Epithelial cell of proximal tubule (primary cell): ENCODE results near the gene SLC44A1. TPM values are rescaled to one million over a fixed set of nuclear protein-coding genes. Genes with fewer than 3 reads are reported as not detected.

Source experiments
- DNase-seq: peaks from one replicate; pipeline ENCODE4 v3.0.0-alpha.2; 2011; ENCODE audit warnings: low read depth
- H3K4me3 ChIP-seq: 2 replicates; pipeline ENCODE4 v1.5.1; 2011; ENCODE audit warnings: low read depth, mild to moderate bottlenecking, low read length
- total RNA-seq: library from RNA; depleted of rRNA; stranded (reverse); fragments of >200 nt; gene quantifications from 2 replicates; pipeline ENCODE4 v1.2.3, GENCODE V29; 2015
- TF ChIP-seq, protein P1 (sequence below): conservative IDR thresholded peaks from 2 replicates; pipeline ENCODE4 v1.5.1; 2012; ENCODE audit warnings: low read depth, mild to moderate bottlenecking, low read length

The SLC44A1 gene
- total RNA-seq, 1 donor from 2014 or later = 21.2 TPM

GRCh38 chr9:105436783-105437182, 192.3 kb downstream of the SLC44A1 start:
- DNase-seq = no peak
- TF ChIP-seq, protein P1, sequence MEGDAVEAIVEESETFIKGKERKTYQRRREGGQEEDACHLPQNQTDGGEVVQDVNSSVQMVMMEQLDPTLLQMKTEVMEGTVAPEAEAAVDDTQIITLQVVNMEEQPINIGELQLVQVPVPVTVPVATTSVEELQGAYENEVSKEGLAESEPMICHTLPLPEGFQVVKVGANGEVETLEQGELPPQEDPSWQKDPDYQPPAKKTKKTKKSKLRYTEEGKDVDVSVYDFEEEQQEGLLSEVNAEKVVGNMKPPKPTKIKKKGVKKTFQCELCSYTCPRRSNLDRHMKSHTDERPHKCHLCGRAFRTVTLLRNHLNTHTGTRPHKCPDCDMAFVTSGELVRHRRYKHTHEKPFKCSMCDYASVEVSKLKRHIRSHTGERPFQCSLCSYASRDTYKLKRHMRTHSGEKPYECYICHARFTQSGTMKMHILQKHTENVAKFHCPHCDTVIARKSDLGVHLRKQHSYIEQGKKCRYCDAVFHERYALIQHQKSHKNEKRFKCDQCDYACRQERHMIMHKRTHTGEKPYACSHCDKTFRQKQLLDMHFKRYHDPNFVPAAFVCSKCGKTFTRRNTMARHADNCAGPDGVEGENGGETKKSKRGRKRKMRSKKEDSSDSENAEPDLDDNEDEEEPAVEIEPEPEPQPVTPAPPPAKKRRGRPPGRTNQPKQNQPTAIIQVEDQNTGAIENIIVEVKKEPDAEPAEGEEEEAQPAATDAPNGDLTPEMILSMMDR = no peak
- no peak overlapping the region for H3K4me3 ChIP-seq

DNA sequence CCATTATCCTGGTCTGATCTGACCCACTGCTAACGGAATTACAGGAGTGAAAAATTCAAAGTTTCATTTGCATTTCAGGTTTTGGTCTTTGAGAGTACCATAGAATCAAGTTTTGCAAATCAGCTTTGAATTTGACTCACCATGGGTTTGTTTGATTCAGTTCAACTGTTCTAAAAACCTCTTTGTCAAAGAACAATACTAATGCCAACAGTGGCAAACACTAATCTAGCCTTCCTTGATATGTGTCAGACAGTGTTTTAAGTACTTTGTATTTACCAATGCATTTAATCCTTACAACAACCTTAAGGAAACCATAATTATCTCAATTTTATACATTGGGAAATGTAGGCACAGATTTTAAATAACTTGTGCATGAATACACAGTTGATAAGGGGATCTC, 193.3 kb downstream of the SLC44A1 start:
- DNase-seq = no peak
- TF ChIP-seq, protein P1 = no peak
- no peak overlapping the region for H3K4me3 ChIP-seq

DNA sequence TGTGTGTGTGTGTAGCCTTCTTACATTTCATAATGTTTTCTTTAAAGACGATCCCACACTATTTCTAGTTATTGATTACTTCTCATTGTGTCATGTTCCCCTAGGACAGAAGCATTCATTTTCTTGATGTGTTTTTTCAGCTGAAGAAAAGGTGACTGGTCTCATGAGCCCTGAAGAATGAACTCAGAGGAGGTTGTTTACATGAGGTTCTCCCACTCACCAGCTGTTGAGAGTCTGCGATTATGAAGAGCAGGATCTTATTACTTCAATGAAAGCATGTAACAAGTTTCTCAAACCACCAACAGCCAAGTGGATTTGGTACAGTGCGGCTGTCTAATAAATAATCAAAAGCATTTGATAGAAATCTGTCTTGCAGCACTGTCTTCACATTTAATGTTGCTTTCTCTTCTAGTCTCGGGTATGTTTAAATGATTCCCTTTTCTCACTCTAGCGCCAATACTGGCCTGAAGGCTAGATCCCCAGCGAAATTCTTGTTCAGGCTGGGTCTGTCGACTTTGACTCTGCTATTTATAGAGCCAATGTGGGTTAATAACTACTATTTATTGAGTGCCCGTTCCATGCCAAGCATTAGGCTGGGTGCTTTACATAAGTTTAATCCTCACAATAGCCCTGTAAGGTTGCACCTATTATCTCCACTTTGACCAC, 193.8 kb downstream of the SLC44A1 start:
- TF ChIP-seq, protein P1 = no peak
- DNase-seq = no peak

DNA sequence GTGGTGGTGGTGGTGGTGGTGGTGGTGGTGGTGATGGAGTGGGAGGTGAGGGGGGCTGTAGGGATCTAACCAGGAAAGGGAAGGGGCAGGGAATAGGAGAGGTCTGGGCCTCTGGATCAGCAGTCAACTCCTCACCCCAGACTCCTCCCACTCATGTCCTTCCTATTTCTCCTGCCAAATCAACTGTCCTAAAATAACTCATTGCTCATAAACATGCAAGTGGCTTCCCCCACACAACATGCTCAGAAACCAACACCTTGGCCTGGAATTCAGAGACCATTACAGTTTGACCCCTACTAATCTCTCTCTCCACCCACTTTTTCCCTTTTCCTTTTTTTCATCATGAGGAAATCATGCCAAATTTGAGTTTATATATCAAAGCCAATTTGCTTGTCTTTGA, 195.0 kb downstream of the SLC44A1 start:
- no peak for DNase-seq
- TF ChIP-seq, protein P1 = no peak
- no peak overlapping the region for H3K4me3 ChIP-seq

More for the DNA sequence above, 193.8 kb downstream of the SLC44A1 start:
- H3K4me3 ChIP-seq = no peak overlapping the region

GRCh38 chr9:105441616-105442160, 197.2 kb downstream of the SLC44A1 start:
- no peak for DNase-seq
- TF ChIP-seq, protein P1 = no peak
- no peak overlapping the region for H3K4me3 ChIP-seq

- H3K4me3 ChIP-seq = no peak overlapping the region
- DNase-seq = no peak
- TF ChIP-seq, protein P1 = no peak
These were observed 198.7 kb downstream of the SLC44A1 start for GRCh38 chr9:105443121-105443520.

GRCh38 chr9:105444130-105444529, 199.7 kb downstream of the SLC44A1 start:
- no peak for DNase-seq
- TF ChIP-seq, protein P1 = no peak
- no peak overlapping the region for H3K4me3 ChIP-seq
